Anterior cingulate cortex (tissue), 58 donors: ENCODE measurements around the gene AP3D1.
A peak's percentile ranks its signal among the peaks of the same experiment; 100 is the strongest.
"Not testable (repeated sequence)": the region's sequence is repeated elsewhere in the genome, so short reads cannot be mapped to it uniquely, and the experiment has no call there.

Experiments used
- DNase-seq, 58 donors: peaks; one replicate each; lab custom pipeline; 2025; lab: John Stamatoyannopoulos, UW

The AP3D1 gene

DNA sequence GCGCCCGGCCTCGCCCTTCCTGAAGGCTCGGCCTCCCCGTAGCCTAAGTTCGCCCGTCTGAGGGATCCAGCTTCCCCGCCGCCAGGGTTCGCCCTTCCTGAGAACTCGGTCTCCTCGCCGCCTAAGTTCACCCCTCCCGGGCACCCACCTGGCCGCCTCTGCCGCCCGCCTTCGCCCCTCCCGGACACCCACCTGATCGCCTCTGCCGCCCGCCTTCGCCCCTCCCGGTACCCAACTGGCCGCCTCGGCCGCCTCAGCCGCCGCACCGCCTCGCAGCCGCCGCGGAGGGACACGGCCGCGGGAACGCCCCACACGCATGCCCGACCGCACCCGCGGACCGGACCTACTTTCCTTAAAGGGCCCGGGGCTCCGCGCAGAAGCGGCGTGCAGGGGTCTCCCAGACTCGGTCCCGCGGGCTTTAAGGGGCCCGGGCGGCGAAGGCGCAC lies 55.3 kb downstream of the AP3D1 start, which contains the start of gene MOB3A:
Gene MOB3A (minus strand): TSS at position 293 of the 446 bp plus-strand sequence. CDS start 17,766 bp downstream, outside the sequence.
- DNase-seq, result peak in 29 of 58 donors; percentile 50 to 99 (median 96)

DNA sequence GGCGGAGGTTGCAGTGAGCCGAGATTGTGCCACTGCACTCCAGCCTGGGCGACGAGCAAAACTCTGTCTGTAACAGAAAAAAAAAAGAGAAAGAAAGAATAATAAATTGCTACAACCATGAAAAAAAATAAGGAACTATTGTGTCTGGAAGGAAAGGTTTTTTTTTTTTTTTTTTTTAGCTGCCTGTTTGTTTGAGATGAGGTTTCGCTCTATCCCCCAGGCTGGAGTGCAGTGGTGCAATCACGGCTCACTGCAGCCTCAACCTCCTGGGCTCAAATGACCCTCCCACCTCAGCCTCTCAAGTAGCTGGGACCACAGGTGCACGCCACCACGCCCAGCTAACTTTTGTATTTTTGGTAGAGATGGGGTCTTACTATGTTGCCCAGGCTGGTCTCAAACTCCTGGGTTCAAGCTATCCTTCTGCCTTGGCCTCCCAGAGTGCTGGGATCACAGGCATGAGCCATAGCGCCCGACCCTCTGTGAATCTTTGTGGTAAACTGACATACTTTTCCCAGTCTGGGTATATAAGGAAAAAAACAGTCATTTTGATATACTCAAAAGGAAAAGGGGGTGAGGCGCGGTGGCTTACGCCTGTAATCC lies 59.3 kb downstream of the AP3D1 start:
- not testable (repeated sequence) for DNase-seq

DNA sequence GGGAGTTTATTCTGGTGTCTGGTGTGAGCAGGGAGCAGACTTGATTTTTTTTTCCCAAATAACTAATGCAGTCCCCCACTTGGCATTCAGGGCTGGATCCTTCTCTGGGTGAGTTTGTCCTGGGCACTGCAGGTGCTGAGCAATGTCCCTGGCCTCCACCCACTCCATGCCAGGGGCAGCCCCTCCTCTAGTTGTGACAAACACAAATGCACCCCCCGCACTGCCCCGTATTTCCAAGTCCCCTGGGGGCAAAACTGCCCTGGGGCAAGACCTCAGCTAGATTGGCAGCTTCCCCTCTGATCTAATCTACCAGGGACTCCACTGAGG lies 61.7 kb downstream of the AP3D1 start:
- DNase-seq, result no peak

DNA sequence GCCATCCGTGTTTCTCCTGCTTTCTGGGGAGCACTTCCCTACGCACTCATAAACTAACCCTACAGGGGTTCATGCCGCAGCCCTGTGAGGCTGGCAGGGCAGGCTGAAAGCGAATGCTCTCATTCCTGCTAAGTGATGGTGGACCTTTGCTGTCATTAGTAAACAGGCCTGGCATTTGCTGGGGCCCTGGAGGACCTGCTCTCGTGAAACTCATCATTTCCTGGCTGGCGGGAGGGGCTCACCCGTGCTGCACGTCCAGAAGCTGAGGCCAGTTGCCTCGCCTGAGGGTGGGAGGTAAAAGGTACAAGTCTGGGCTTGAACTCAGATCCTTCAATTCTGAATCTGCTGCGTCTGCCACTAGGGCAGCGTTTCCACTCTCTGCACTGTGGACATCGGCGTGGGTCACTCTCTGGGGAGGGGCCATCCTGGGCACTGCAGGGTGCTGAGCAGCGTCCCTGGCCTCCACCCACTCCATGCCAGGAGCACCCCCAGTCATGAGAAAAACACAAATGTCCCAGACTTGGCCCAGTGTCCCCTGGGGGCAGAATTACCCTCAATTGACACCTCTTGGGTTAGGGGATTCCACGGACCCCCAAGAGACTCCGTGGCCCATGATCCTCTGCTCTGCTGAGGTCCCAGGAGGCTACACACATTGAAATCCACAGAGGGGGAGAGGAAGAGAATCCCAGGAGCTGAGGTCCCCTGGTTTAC lies 62.2 kb downstream of the AP3D1 start:
- no peak for DNase-seq

DNA sequence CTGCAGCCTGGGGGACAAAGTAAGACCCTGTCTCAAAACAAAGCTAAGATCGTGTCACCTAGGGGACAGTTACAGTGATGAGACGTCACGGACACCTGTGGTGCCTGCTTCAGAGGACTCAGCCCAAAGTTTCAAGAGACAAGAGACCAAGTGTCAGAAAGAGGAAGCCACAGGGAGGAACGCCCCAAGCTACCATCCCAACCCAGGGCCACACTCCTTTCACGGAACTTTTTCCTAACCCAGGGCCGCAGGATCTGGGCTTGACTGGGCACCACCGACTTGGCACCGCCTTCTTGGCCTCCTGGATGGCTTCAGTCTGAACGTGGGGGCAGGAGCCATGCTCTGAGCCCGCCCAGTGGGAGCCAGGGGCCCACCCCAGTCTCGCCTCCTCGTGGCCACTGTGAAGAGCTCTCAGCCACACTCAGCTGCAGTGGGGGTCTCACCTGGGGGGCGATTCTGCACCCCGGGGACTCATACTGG lies 63.7 kb downstream of the AP3D1 start:
- no peak for DNase-seq

DNA sequence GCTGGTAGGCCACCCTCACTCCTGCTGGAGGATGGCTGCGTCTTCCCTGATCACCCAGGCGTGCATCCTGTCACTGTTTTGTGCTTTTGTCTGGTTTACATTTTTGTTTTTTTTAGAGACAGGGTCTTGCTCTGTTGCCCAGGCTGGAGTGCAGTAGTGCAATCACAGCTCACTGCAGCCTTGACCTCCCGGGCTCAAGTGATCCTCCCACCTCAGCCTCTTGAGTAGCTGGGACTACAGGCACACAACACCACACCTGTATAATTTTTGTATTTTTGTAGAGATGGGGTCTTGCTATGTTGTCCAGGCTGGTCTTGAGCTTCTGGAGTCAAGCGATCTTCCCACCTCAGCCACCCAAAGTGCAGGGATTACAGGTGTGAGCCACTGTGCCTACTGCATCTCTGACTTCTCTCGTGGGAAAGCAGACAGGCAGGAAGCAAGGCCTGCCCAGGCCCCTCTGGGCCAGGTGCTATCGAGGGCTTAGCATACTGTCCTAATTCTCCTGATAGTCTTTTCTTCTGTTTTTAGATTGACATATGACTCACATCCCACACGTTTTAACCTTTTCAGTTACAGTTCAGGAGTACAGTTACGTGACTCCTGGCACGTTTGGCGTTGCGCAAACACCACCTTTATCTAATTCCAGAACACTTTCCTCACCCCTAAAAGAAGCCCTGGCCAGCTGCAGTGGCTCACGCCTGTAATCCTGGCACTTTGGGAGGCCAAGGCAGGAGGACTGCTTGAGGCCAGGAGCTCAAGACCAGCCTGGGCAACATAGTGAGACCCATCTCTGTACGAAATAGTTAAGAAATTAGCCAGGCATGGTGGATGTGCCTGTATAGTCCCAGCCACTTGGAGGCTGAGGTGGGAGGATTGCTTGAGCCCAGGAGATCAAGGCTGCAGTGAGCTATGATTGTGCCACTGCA lies 64.4 kb downstream of the AP3D1 start:
- DNase-seq, result not testable (repeated sequence)

DNA sequence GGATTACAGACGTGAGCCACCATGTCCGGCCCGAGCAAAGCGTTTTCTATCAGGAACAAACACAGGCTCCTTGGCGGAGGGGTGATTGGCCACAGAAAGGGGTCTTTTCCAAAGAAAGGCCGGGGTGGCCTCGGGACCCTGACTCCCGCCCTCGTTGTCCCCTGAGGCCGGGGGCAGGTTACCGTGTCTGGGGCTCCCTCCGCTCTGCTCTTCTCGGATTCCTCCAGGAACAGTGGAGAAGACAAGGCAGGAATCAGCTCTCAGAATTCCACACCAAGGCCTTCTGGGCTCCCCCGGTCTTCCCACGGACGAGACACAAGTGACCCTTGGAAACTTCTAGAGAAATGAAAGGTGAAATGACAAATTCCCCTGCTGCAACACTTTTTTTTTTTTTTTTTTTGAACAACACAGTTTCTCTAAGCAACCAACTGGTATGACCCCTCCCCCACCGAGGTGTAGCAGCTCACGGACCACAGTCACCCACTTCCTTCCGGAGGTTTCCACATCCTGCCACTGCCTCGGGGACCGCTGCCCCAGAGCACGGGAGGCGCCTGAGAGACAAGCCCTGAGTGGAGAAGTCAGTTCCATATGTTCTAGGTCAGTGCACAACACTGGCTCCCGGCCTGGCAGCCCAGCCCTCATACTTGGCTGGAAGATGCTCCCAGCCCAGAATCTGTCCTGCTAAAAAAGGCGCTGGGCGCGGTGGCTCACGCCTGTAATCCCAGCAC lies 66.2 kb downstream of the AP3D1 start:
- DNase-seq, result no peak

DNA sequence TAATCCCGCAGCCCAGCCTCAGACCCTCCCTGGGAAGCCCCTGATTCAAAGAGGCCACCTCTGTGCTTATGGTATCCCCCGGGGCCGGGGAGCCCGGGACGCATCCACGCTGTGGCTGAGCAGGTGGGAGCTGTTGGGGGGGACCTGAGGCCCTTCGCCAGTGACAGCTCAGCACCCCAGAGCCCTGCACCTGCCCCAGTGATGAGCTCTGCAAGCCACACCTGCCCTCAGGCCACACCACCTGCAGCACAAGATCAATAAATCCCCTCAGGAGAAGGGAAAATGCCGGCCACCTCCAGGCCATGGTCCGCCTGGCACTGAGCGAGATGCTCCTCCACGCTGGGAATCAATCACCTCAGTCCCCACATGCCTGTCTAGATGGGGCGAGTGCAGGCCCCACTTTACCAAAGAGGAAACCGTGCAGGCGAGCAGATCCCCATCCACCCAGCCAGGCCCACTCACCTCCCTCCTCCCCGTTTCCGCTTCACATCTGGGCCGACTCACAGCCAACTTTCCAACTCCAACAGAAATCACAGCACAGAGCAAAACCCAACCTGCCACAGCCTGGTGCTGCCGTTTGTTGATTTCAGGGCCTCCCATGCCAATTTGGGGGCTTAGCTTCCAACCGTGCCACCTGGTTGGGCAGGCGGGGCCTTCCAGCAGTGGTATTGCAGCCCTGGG lies 68.1 kb downstream of the AP3D1 start:
- DNase-seq, result no peak

DNA sequence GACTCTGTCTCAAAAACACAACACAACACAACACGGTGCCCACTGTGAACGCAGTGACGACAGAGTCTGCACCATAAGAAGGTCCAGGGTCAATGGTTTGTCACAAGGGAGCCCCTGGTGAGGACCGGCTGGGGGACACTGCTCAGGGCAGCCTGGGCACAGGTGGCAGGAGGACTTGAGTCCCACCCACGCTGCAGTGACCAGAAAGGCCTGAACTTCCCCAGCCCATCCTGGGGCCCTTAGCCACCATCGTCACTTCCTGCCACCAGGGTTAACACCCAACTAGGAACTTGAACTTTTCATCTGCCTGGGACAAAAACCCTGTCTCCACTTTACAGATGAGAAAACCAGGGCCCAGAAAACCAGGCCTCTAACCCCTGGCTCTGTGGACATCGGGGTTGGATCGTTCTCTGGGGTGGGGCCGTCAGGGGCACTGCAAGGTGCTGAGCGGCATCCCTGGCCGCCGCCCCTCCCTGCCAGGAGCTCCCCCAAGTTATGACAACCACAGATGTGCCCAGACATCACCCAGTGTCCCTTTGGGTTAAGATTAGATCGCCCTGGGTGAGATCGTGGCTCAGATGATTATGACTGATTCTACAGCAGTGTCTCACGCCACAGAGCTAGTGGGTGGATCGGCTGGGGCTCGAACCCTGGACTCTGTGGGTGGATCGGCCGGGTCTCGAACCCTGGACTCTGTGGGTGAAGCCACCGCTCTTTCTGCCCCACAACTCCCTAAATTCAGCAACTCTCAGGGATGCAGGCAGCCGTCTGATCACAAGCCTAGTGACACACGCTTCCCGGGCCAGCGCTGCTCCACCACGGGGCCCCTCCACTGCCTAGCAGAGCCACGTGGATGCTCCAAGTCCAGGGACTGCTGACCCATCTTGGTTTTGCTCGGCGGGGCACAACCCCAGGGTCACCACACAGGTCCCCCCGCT lies 69.2 kb downstream of the AP3D1 start:
- peak in 1 of 58 donors; percentile 8 for DNase-seq

DNA sequence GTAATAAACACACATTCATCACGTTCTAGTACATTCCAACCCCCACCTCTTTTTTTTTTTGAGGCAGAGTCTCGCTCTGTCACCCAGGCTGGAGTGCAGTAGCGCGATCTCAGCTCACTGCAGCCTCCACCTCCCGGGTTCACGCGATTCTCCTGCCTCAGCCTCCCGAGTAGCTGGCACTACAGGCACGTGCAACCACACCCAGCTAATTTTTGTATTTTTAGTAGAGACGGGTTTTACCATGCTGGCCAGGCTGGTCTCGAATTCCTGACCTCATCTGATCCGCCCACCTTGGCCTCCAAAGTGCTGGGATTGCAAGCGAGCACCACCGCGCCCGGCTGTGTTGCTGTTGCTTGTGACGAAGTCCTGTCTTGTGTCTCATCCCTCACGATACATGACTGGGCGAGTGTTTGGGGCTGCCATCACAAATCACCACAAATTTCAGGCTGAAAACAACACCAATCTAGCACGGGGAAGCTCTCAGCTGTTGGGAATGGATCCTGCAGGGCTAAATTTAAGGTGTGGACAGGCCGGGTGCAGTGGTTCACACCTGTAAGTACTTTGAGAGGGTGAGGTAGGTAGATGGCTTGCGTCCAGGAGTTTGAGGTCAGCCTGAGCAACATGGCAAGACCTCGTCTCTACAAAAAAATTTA lies 70.9 kb downstream of the AP3D1 start:
- no peak for DNase-seq

DNA sequence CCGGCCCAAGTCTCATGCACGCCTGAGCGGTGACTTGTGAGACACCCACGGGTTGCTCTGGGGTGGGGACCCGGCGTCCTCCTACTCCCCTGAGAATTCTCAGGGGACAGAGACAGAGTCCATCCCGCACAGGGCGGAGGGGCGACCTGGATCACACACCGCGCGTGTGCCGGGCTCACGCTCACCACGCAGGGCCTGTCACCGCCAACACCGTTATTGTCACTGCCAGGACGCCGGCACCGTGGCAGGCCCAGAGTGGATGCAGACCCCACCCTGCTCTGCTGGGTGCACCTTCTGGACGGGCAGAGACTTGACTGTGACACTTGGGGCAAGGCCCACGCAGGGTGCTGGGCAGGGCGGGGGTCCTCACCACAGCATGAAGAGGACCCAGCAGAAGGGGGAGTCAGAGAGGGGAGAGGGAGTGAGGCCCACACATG lies 71.5 kb downstream of the AP3D1 start:
- DNase-seq, result no peak

DNA sequence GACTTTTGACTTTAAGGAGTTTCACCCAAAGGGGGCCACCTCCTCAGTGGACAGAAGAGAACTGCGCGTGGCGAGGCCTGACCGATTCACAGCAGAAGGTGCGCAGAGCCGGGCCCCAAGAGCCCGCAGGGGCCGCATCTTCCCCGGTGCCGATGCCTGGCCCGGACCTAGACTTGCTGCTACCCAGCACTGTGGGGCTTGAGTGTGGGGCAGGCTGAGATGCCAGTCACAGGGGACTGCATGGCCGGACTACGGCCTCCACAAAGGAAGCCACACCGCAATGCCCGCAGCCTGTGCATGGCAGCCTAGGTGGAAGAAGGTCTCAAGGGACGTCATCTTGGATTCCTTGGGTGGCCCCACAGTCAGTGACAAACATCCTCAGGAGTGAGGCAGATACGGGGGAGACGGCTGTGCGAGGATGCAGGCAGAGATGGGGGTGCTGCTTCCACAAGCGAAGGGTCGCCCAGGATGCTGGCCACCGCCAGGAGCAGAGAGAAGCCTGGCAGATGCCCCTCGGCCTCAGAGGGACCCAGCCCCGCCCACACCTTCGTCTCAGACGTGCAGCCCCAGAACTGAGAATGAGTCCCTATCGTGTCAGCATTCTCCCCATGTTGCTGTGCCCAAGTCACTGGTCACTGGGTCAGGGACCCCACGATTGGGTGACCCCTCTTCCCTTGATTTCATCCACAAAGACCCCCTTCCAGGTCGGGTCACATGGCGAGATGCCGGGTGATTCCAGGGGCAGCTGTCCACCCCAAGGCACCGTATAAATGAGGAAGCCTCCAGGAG lies 72.1 kb downstream of the AP3D1 start:
- DNase-seq, result no peak

DNA sequence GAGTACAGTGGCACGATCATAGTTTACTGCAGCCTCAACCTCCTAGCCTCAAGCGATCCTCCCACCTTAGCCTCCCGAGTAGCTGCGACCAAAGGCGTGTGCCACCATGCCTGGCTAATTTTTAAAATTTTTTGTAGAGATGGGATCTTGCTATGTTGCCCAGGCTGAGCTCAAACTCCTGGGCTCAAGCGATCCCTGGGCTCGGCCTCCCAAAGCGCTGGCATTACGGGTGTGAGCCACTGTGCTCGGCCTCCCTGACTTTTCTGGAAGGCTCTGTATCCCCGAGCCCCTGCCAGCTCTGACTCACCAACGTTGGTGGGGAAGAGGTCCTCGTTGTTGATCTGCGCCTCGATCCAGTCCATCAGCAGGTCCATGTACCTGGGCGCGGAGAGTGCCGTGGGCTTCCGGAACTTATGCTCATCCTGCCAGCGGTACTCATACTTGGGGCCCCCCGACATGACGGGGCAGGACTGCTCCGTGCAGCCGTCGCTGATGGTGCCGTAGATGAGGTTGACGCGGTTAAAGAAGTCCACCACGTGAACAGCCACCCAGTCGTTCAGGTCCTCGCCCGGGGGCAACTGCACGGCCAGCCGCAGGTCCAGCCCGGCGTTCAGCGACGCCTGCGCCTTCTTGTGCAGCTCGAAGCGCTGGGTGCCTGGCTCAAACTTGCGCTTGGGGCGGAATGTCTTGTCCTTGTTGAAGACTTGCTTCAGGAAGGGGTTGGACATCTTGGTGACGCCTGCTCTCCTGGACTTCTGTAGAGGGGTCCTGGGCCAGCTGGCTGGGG lies 73.3 kb downstream of the AP3D1 start:
- no peak for DNase-seq

DNA sequence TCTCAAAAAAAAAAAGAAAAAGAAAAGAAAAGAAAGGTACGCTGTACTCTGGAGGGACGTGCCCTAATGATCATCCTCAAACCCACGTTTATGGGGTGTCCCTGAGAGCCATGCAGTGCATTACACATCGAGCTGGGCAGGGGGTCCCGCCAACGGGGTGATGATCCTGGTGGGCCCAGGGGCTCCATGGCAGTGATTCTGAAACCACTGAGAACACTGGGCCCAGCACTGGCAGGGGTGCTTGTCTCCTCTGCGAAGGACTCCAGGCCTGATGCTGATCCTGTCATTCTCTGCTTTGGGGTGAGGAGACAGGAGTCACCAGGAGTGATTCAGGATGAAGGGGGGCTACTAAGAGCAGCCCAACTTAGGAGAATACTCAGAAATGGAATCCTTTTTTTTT lies 74.0 kb downstream of the AP3D1 start:
- DNase-seq, result no peak

DNA sequence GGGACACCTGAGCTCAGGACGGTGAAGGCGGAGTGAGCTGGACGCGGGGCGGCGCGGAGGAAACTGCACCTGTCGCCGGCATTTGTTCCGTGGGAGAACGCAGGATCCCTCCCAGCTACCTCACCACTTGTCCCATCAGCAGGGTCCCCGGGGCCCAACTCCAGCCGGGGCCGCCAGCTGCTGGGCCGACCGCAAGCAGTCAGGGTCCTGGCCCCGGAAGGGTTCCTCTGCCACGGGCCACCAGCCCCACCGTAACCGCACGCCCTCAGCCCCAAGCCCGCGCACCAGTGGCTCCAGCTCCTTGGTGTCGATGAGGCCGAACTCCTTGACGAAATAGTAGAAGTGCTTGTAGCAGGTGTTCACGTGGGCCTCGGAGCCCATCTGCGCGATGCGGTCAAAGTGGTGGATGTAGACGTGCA lies 74.8 kb downstream of the AP3D1 start:
- no peak for DNase-seq

DNA sequence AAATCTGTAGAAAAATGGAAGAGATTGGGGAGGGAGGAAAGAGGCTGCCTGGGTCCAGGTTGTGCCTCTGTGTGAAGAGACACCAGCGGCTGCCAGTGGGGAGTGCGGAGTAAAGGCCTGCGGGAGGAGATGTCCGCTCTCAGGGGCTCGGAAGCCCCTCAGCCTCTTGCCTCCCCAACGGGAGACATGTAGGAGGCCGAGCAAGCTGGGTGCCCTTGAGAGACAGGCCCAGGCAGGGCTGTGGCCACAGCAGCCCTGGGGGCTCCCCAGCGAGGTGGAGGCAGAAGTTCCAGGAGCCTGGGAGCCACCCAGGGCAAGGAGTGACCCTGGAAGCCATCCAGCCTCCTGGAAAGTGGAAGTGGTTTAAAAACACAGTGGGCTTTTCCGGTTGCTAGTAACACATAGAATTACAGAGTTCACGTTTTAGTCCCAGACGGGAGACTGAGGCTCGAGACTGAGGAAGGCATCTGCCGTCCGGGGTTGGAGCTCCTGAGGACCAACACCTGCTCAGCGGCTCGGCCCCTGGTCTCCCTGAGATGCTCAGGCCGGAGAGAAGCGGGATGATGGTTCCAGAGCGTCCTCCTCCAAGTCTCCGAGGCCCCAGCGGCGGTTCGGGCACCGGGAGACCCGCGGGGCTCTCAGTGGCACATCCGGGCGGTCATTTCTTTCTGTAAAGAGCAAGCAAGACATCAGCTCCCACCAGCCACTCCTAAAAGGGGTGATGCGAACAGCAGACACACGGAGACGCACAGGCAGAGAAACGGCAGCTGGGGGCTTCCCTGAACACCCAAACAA lies 78.4 kb downstream of the AP3D1 start:
- DNase-seq, result no peak
